Activated naive CD4-positive, alpha-beta T cell treated with anti-CD3 and anti-CD28 coated beads, Interleukin-2, amount 50 U/mL, for 24 hours (primary cell): ENCODE measurements around the gene PCDH7.

Experiments used
- H3K27ac Mint-ChIP-seq: one replicate; pipeline ENCODE4 v1.8.0; 2021; ENCODE audit warnings: mild to moderate bottlenecking, mixed read lengths
- H3K27me3 Mint-ChIP-seq: one replicate; pipeline ENCODE4 v1.8.0; 2021; ENCODE audit warnings: mixed read lengths
- H3K36me3 Mint-ChIP-seq: one replicate; pipeline ENCODE4 v1.8.0; 2021; ENCODE audit warnings: mixed read lengths
- H3K4me1 Mint-ChIP-seq: one replicate; pipeline ENCODE4 v1.8.0; 2021; ENCODE audit warnings: mixed read lengths
- H3K4me3 Mint-ChIP-seq: one replicate; pipeline ENCODE4 v1.8.0; 2021; ENCODE audit warnings: mild to moderate bottlenecking, mixed read lengths
- H3K9me3 Mint-ChIP-seq: one replicate; pipeline ENCODE4 v1.8.0; 2021; ENCODE audit warnings: mixed read lengths

Gene PCDH7

GRCh38 chr4:30757357-30757756 lies 37.2 kb downstream of the PCDH7 start:
- Mint-ChIP-seq H3K27me3 (no peaks in the 10 kb centered on the region), H3K36me3 (no peaks in the 10 kb centered on the region), H3K9me3 (no peaks in the 10 kb centered on the region), H3K4me3 (no peak overlapping the region), H3K27ac (no peak overlapping the region), H3K4me1 (no peaks in the 10 kb centered on the region)

- Mint-ChIP-seq H3K27me3 (no peaks in the 10 kb centered on the region), H3K4me3 (no peak overlapping the region), H3K27ac (no peak overlapping the region), H3K4me1 (no peaks in the 10 kb centered on the region), H3K36me3 (no peaks in the 10 kb centered on the region), H3K9me3 (peaks cover 3% of the 10 kb centered on the region)
Observed at GRCh38 chr4:30760551-30760950, 40.4 kb downstream of the PCDH7 start.

DNA sequence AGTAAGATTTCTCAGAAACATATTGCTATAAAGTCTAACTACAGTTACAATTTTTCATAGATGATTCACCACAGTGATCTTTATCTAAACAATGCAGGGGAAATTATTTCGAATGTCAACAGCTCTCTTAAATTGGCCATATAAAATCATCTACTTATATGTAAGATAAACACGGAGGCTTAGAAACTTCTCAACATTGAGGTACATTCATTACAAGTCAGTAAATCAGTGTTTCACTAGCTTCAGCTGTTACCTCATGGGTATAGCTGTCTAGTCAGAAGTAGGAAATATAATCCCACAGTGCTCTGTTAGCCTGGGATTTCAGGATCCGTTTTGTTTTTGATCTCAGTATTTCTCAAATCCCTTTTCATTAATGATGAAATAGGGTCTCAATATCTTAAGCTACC lies 43.2 kb downstream of the PCDH7 start:
- Mint-ChIP-seq H3K27me3 (no peaks in the 10 kb centered on the region), H3K36me3 (no peaks in the 10 kb centered on the region), H3K4me3 (no peak overlapping the region), H3K27ac (no peak overlapping the region), H3K9me3 (peaks cover 5% of the 10 kb centered on the region), H3K4me1 (no peaks in the 10 kb centered on the region)

- Mint-ChIP-seq H3K9me3 (peaks cover 5% of the 10 kb centered on the region), H3K36me3 (no peaks in the 10 kb centered on the region)
Observed at GRCh38 chr4:30765022-30765421, 44.9 kb downstream of the PCDH7 start.

DNA sequence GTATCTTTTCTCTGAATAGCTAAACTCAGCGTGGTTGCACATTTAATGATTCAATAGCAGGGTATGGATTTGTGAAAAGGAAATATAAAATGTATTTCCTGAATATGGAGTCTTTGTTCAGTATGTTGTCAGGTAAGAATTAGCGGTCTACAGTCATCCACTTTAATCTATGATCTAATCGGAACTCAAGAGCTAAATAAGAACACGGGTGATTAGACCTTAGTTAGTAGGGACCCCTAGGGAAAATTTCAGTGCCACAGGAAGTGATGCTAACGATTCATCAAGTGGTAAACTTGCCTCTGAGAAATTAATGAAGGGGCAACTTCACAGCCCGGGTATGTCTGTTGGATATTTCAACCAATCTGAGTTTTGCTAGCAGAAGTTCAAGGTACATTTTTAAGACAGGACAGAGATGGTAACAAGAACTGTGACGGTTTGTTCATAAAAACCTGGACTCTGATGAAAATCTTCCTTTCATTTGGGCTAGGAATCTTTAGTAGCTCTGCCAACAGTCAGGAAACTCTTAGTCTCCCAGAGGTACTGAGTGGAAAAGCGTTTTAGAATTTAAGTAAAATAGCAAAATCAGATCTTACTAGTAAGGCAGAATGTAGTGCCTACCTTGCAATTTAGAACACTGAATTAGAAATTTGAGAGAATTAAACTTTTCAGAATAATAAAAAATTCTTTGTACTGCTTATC lies 47.1 kb downstream of the PCDH7 start:
- peaks cover 5% of the 10 kb centered on the region for H3K9me3 Mint-ChIP-seq
- no peaks in the 10 kb centered on the region for H3K36me3 Mint-ChIP-seq
- no peaks in the 10 kb centered on the region for H3K27me3 Mint-ChIP-seq
- no peaks in the 10 kb centered on the region for H3K4me1 Mint-ChIP-seq
- H3K27ac Mint-ChIP-seq, result no peak overlapping the region
- no peak overlapping the region for H3K4me3 Mint-ChIP-seq

More at GRCh38 chr4:30765022-30765421, 44.9 kb downstream of the PCDH7 start:
- Mint-ChIP-seq H3K4me1 (no peaks in the 10 kb centered on the region), H3K4me3 (no peak overlapping the region), H3K27me3 (no peaks in the 10 kb centered on the region), H3K27ac (no peak overlapping the region)

- peaks cover 5% of the 10 kb centered on the region for H3K9me3 Mint-ChIP-seq
- no peaks in the 10 kb centered on the region for H3K4me1 Mint-ChIP-seq
- H3K4me3 Mint-ChIP-seq, result no peak overlapping the region
- no peaks in the 10 kb centered on the region for H3K36me3 Mint-ChIP-seq
- H3K27me3 Mint-ChIP-seq, result no peaks in the 10 kb centered on the region
- no peak overlapping the region for H3K27ac Mint-ChIP-seq
Observed at GRCh38 chr4:30768277-30768676, 48.1 kb downstream of the PCDH7 start.

DNA sequence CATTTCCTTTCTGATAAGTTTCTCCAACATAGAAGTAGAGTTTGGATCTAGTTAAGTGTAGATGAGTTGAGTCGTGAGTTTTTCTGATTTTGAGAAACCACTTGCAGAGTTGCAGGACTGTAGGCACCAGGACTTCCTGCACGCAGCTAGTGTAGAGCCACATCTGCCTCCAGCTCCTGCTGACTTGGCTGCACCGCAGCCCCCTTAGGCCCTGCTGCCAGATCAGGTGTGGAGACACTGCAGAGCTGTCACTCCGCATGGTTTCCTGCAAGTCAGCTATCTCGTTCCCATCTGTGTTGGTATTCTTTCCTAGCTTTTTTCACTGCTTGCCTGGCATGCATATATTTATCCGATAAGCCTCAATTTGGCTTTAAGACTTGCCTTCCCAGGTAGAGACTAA lies 48.9 kb downstream of the PCDH7 start:
- Mint-ChIP-seq H3K27ac (no peak overlapping the region), H3K36me3 (no peaks in the 10 kb centered on the region), H3K4me3 (no peak overlapping the region), H3K27me3 (no peaks in the 10 kb centered on the region), H3K9me3 (peaks cover 5% of the 10 kb centered on the region), H3K4me1 (no peaks in the 10 kb centered on the region)

DNA sequence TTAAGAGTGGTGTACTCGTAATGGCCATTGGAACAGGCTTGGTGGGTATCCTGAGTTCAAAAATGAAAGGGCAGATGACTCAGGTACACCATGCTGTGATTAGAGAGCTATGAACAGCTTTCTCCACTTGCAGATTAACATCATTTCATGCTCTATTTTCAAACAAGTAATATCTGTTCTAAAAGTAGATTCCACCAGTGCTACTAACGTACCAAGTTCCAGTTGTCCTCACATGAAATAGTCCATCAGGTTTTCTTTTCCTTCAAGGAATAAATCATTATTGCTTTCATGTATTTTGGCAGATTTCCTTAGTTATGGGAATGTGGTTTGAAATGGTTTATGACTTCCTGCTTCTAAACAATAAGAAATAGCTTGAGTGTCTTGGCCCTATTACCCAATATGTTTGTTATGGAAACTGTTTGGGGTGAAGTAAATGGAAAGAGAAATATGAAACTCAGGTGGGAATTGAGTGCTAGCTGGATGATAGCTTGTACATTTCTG lies 49.9 kb downstream of the PCDH7 start:
- no peaks in the 10 kb centered on the region for H3K36me3 Mint-ChIP-seq
- H3K4me1 Mint-ChIP-seq, result no peaks in the 10 kb centered on the region
- no peak overlapping the region for H3K27ac Mint-ChIP-seq
- peaks cover 5% of the 10 kb centered on the region for H3K9me3 Mint-ChIP-seq
- H3K4me3 Mint-ChIP-seq, result no peak overlapping the region
- H3K27me3 Mint-ChIP-seq, result no peaks in the 10 kb centered on the region

GRCh38 chr4:30770812-30771211 lies 50.6 kb downstream of the PCDH7 start:
- Mint-ChIP-seq H3K27ac (no peak overlapping the region), H3K9me3 (no peaks in the 10 kb centered on the region), H3K4me1 (no peaks in the 10 kb centered on the region), H3K36me3 (no peaks in the 10 kb centered on the region), H3K4me3 (no peak overlapping the region), H3K27me3 (no peaks in the 10 kb centered on the region)

DNA sequence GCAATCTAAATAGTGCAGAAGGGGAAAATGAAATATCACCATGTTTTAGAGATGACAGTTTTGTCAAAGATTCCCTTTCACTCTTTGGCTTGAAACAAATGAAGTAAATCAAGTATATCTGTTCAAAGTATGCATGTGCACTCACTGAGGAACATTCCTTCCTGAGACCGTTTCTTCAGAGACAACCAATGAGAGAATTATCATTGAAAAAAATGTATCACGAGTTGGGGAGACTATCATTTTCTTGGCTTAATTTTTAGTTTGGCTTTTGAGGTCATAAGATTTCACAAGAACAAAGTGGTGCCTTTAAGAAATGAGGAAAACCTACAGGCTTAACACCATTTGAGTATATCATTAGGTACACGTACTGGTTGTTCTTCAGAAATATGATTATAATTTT lies 56.3 kb downstream of the PCDH7 start:
- H3K9me3 Mint-ChIP-seq, result peaks cover 4% of the 10 kb centered on the region
- no peaks in the 10 kb centered on the region for H3K36me3 Mint-ChIP-seq
- H3K27ac Mint-ChIP-seq, result no peak overlapping the region
- H3K4me1 Mint-ChIP-seq, result no peaks in the 10 kb centered on the region
- H3K27me3 Mint-ChIP-seq, result no peaks in the 10 kb centered on the region
- no peak overlapping the region for H3K4me3 Mint-ChIP-seq

DNA sequence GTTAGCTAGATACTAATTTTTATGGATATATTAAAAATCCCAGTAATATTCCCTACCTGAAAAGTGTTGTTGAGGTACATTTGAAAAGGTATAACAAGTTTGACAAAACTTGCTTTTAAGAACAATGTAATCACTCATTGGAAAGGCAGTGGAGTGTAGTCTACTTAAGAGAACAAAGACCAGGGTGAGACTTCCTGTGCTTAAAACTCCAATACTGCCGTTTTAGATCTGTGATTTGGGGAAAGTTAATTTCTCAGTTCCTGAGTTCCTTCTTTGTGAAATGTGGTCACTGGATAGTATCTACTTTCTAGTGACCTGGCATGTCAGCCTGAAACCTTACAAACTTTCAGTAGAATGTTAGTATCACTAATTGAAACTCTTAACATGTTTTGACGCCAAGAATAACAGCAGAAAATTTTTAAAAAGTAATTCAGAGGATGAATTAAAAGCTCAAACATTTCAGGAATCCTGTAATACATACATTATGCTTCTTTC lies 56.8 kb downstream of the PCDH7 start:
- H3K27me3 Mint-ChIP-seq, result no peaks in the 10 kb centered on the region
- H3K9me3 Mint-ChIP-seq, result peaks cover 4% of the 10 kb centered on the region
- no peak overlapping the region for H3K4me3 Mint-ChIP-seq
- H3K4me1 Mint-ChIP-seq, result no peaks in the 10 kb centered on the region
- H3K36me3 Mint-ChIP-seq, result no peaks in the 10 kb centered on the region
- no peak overlapping the region for H3K27ac Mint-ChIP-seq
